IPS DF 6.9 (cell line): ENCODE results near the gene LRRC51.

Source experiments
- DNase-seq: peaks from one replicate; pipeline ENCODE4 v3.0.0-alpha.2; 2013; ENCODE audit warnings: low read depth, low spot score
- H3K27ac ChIP-seq: one replicate; pipeline ENCODE4 v1.5.1; 2013; ENCODE audit warnings: low read length, control low read depth
- H3K27me3 ChIP-seq: 2 replicates; pipeline ENCODE4 v1.6.1; 2013; ENCODE audit warnings: mild to moderate bottlenecking, low read length; ENCODE audit not compliant: control insufficient read depth, insufficient read depth
- H3K36me3 ChIP-seq: 2 replicates; pipeline ENCODE4 v1.6.1; 2013; ENCODE audit warnings: low read length; ENCODE audit not compliant: control insufficient read depth, insufficient read depth
- H3K4me1 ChIP-seq: 2 replicates; pipeline ENCODE4 v1.6.1; 2013; ENCODE audit warnings: low read length; ENCODE audit not compliant: control insufficient read depth, insufficient read depth
- H3K4me3 ChIP-seq: 2 replicates; pipeline ENCODE4 v1.5.1; 2013; ENCODE audit warnings: mild to moderate bottlenecking, low read length
- H3K9me3 ChIP-seq: 2 replicates; pipeline ENCODE4 v1.6.1; 2013; ENCODE audit warnings: low read length, inconsistent platforms; ENCODE audit not compliant: control insufficient read depth, insufficient read depth
- WGBS: extraction: QIAGEN DNeasy Blood & Tissue Kit; methylation state at CpG from one replicate; pipeline ENCODE4 v1.1.7; 2013; ENCODE audit warnings: mixed read lengths, missing lambda C conversion rate; ENCODE audit not compliant: insufficient read length, insufficient coverage; 5-methylcytosine and 5-hydroxymethylcytosine counted together

Gene LRRC51

GRCh38 chr11:72080326-72081183 is at the start of gene LRRC51, which contains the start of gene NUMA1:
Gene LRRC51 (plus strand): TSS chr11:72080850. CDS start chr11:72089084, 8,234 bp downstream.
Gene NUMA1 (minus strand): TSS chr11:72080542. CDS start chr11:72035943, 44,599 bp downstream.
- peaks cover 1% of the 10 kb centered on the region; the same call in 1 of the 2 replicates for H3K4me1 ChIP-seq

GRCh38 chr11:72036687-72037086 is 44.0 kb upstream of the LRRC51 start:
- no peak for DNase-seq
- no peak overlapping the region for H3K4me3 ChIP-seq

More at GRCh38 chr11:72080326-72081183, at the start of gene LRRC51, which contains the start of gene NUMA1:
- peak; percentile 100 for DNase-seq
- Histone ChIP-seq H3K9me3 (no peaks in the 10 kb centered on the region), H3K36me3 (no peaks in the 10 kb centered on the region), H3K4me3 (peak within 1 kb of the TSS; percentile 83), H3K27ac (no peak within 1 kb of the TSS), H3K27me3 (no peaks in the 10 kb centered on the region)
- WGBS: no CpG with 5 or more reads among the region's 60 CpGs

GRCh38 chr11:72037554-72038311 is 42.9 kb upstream of the LRRC51 start:
- Histone ChIP-seq H3K4me1 (peaks cover 5% of the 10 kb centered on the region; the same call in 1 of the 2 replicates), H3K36me3 (no peaks in the 10 kb centered on the region), H3K27ac (no peak overlapping the region), H3K4me3 (no peak overlapping the region), H3K27me3 (no peaks in the 10 kb centered on the region), H3K9me3 (no peaks in the 10 kb centered on the region)
- WGBS: no CpG with 5 or more reads among the region's 4 CpGs
- DNase-seq: no peak

More at GRCh38 chr11:72036687-72037086, 44.0 kb upstream of the LRRC51 start:
- no CpG with 5 or more reads among the region's 3 CpGs for WGBS
- H3K9me3 ChIP-seq: no peaks in the 10 kb centered on the region
- H3K36me3 ChIP-seq: no peaks in the 10 kb centered on the region
- no peak overlapping the region for H3K27ac ChIP-seq
- H3K4me1 ChIP-seq: peaks cover 5% of the 10 kb centered on the region; the same call in 1 of the 2 replicates
- no peaks in the 10 kb centered on the region for H3K27me3 ChIP-seq

- no peak for DNase-seq
- Histone ChIP-seq H3K36me3 (no peaks in the 10 kb centered on the region), H3K27me3 (no peaks in the 10 kb centered on the region), H3K27ac (no peak overlapping the region), H3K4me1 (peaks cover 5% of the 10 kb centered on the region; the same call in 1 of the 2 replicates), H3K4me3 (no peak overlapping the region), H3K9me3 (no peaks in the 10 kb centered on the region)
- WGBS: no CpG with 5 or more reads among the region's 2 CpGs
These were observed 42.2 kb upstream of the LRRC51 start for GRCh38 chr11:72038491-72038890.

GRCh38 chr11:72039031-72039855 is 41.4 kb upstream of the LRRC51 start:
- Histone ChIP-seq H3K36me3 (no peaks in the 10 kb centered on the region), H3K4me3 (no peak overlapping the region), H3K9me3 (no peaks in the 10 kb centered on the region), H3K27me3 (no peaks in the 10 kb centered on the region), H3K27ac (no peak overlapping the region), H3K4me1 (peaks cover 5% of the 10 kb centered on the region; the same call in 1 of the 2 replicates)
- DNase-seq: no peak
- no CpG with 5 or more reads among the region's 5 CpGs for WGBS

GRCh38 chr11:72039856-72040401 is 40.7 kb upstream of the LRRC51 start:
- H3K36me3 ChIP-seq: no peaks in the 10 kb centered on the region
- no CpG with 5 or more reads among the region's 6 CpGs for WGBS
- H3K27me3 ChIP-seq: no peaks in the 10 kb centered on the region
- DNase-seq: no peak
- H3K4me1 ChIP-seq: peaks cover 5% of the 10 kb centered on the region; the same call in 1 of the 2 replicates
- H3K27ac ChIP-seq: no peak overlapping the region
- H3K4me3 ChIP-seq: no peak overlapping the region
- no peaks in the 10 kb centered on the region for H3K9me3 ChIP-seq

GRCh38 chr11:72040491-72041363 is 39.9 kb upstream of the LRRC51 start:
- peaks cover 5% of the 10 kb centered on the region; the same call in 1 of the 2 replicates for H3K4me1 ChIP-seq
- peak; percentile 43 for DNase-seq
- no peaks in the 10 kb centered on the region for H3K36me3 ChIP-seq
- no peaks in the 10 kb centered on the region for H3K9me3 ChIP-seq
- H3K4me3 ChIP-seq: peak overlapping the region; percentile 4; the same call in 1 of the 2 replicates
- WGBS: no CpG with 5 or more reads among the region's 23 CpGs
- no peaks in the 10 kb centered on the region for H3K27me3 ChIP-seq
- no peak overlapping the region for H3K27ac ChIP-seq

- no CpG with 5 or more reads among the region's 23 CpGs for WGBS
- Histone ChIP-seq H3K27ac (no peak overlapping the region), H3K4me3 (peak overlapping the region; percentile 4; the same call in 1 of the 2 replicates)
These were observed 39.1 kb upstream of the LRRC51 start for GRCh38 chr11:72041364-72042063.

More at GRCh38 chr11:72041364-72042063, 39.1 kb upstream of the LRRC51 start:
- no peak for DNase-seq
- H3K9me3 ChIP-seq: no peaks in the 10 kb centered on the region
- H3K36me3 ChIP-seq: no peaks in the 10 kb centered on the region
- peaks cover 5% of the 10 kb centered on the region; the same call in 1 of the 2 replicates for H3K4me1 ChIP-seq
- no peaks in the 10 kb centered on the region for H3K27me3 ChIP-seq
